Measurements from ENCODE around the gene CANX.

CANX gene

DNA sequence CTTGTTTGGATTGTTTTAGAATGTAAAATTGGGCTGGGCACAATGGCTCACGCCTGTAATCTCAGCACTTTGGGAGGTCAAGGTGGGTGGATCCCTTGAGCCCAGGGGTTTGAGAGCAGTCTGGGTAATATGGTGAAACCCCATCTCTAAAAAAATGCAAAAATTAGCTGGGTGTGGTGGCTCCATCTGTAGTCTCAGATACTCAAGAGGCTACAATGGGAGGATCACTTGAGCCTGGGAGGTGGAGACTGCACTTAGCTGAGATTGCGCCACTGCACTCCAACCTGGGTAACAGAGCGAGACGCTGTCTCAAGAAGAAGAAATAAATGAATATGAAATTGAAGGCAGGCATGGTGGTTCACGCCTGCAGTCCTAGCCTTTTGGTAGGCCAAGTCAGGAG is 55.2 kb downstream of the CANX start:
- no peak for DNase-seq (ENCODE audit: low read depth)

DNA sequence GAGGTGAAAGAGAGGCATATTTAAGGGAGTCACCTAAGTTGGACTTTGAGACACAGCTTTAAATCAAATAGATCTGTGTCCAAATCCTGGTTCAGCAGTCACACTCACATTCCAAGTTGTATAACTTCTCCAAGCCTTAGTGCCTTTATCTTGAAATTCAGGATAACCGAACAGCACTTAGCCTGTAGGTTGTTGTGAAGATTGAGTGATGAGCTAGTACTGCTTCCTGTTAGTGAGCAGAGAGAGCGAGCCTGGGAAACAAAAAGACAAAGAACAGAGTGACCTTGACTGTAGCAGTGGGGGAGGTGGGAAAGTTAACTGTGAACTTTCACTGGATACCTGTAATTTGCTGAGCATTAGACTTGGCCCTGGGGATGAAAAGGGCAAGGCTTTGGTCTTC is 56.3 kb downstream of the CANX start:
- no peak for DNase-seq (ENCODE audit: low read depth)

GRCh38 chr5:179758955-179759354 is 60.2 kb downstream of the CANX start:
- no peak for DNase-seq (ENCODE audit: low read depth)

DNA sequence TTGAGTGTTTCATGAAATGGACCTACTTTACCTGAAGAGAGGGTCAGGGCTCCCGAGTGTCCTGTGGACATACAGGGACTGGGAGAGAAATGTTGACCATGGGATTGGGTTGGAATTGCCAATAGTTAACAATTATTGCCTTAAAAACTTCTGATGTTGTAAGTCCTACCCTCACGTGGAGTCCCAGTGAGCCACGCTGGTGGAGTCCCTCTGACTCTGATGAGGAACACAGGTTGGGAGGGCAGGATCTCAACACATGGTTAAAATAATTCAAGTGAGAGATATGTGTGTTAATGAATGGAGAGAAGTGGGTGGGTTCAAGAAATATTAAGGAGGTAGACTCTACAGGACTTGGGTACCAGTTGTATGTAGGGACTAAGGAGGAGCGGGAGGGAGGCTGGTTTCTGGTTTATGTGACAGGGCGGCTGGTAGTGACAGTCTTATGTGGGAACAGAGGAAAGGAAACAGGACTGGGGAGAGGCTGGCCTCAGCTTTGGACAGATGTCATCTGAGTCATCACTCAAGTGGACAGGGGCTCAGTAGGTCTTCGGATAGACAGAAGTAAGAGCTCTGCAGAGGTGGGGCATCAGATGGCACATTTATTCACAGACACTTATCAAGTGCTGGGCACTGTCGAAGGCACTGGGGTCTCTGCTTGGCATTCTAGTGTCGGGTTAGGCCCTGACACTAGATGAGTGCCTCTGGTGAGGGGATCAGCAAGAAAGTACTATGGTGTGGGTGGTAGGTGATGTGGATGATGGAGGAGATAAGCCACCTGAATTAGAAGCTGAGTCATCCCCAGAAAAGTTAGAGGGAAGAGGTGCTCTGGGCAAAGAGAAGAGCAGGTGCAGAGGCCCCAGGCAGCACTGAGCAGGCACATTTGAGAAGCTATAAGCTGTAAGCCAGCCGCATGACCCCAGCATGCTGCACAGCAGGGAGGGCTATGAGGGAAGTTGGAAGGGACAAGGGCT is 61.1 kb downstream of the CANX start:
- DNase-seq (ENCODE audit: low read depth): no peak

DNA sequence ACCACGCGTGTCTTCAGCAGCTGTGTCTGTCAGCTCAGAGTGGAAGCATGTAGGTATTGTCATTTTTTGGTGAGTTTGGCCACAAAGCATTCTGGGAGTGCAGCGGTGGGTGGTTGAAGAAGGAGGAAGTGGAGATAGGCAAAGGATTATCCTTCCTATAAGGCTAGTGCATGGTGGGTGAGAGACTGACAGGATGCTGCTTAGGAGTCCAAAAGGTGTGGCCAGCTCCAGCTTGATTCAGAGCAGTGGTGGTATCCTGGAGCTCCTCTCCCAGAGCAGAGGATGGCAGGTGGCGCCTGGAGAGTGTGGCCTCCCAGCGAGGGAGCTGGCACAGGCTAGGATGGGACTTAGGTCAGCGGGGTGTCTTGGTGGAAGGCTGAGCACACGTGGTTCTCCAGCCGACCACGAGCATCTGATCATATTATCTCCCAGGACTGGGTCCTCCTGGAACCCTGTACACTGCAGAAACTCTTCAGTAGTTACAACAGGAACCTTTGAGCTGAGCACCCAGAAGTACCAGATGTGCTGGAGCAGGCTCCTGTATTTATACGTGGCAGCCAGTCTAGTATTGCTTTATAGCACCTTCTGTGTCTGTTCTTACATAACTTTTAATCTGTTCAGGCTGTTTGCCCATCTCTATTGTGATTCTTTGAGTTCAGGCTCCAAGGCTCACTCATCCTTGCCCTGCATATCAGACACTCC is 63.5 kb downstream of the CANX start:
- DNase-seq (ENCODE audit: low read depth): no peak

GRCh38 chr5:179762781-179763176 is 64.0 kb downstream of the CANX start:
- DNase-seq (ENCODE audit: low read depth): no peak

DNA sequence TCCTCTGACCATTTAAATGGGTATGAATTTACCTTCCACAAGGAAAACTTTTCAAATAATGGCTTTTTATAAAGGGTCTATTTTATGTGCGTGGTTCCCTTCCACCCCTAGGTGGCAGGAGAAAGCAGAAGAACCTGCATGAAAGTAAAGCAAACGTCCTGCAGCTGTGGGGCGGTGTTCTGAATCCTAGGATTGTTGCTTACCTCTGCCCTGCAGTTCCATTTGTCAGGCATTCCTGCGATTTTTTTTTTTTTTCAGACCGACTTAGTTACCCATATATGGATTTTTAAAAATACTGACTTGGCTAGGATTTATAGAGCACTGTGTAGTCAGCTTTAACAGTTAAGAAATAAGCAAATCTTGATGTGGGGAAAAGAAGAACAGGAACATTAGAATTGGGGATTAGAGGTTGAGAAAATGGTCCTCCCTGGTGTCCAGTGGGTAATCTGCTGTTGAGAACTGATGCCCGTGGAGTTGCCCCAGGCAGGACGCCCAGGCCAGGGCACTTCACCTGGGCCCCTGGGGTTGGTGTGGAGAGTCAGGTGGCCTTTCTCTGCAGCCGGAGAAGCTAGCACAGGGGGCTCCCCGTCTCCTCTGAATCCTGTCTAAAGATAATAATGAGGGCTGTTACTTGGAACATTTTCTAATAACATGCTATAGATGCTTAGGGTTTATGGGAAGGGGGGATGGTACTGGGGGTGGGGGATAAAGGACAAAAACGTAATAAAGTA is 64.6 kb downstream of the CANX start:
- DNase-seq (ENCODE audit: low read depth): peak; percentile 10

DNA sequence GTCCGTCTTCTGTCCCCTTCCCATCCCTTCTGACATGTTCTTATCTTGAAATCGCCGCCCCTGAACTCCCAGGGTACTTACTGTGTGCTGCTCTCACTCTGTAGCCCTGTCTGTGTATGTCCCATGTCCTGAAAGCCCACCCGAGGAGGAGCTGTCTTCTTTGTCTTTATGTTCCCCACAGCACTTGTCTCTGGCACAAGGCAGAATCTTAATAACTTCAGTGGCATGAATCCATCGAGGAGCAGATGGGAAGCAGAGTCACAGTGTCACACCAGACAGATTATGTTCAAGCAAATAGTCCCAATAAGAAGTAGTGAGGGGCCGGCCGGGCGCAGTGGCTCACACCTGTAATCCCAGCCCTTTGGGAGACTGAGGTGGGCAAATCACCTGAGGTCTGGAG is 65.3 kb downstream of the CANX start:
- DNase-seq (ENCODE audit: low read depth): no peak

DNA sequence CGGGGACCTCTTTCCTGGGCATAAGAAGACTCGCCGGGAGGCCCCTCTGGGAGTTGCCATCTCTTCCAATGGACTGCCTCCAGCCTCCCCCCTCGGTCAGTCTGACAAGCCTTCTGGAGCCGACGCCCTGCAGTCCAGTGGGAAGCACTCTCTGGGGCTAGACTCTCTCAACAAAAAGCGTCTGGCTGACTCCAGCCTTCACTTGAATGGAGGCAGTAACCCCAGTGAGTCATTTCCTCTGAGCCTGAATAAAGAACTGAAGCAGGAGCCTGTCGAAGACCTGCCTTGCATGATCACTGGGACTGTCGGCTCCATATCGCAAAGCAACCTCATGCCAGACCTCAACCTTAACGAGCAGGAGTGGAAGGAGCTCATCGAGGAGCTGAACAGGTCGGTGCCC is 66.6 kb downstream of the CANX start:
- no peak for DNase-seq (ENCODE audit: low read depth)

DNA sequence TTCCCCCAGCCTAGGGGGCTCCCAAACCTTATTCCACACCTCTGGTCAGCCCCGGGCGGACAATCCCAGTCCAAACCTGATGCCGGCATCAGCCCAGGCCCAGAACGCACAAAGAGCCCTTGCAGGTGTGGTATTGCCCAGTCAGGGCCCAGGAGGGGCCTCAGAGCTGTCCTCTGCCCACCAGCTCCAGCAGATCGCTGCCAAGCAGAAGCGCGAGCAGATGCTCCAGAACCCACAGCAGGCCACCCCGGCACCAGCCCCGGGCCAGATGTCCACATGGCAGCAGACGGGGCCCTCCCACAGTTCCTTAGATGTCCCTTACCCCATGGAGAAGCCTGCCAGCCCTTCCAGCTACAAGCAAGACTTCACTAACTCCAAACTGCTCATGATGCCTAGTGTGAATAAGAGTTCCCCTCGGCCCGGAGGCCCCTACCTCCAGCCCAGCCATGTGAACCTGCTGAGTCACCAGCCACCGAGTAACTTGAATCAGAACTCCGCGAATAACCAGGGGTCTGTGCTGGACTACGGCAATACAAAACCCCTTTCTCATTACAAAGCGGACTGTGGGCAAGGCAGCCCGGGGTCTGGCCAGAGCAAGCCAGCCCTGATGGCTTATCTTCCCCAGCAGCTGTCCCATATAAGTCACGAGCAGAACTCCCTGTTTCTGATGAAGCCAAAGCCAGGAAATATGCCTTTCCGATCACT is 67.4 kb downstream of the CANX start:
- no peak for DNase-seq (ENCODE audit: low read depth)

DNA sequence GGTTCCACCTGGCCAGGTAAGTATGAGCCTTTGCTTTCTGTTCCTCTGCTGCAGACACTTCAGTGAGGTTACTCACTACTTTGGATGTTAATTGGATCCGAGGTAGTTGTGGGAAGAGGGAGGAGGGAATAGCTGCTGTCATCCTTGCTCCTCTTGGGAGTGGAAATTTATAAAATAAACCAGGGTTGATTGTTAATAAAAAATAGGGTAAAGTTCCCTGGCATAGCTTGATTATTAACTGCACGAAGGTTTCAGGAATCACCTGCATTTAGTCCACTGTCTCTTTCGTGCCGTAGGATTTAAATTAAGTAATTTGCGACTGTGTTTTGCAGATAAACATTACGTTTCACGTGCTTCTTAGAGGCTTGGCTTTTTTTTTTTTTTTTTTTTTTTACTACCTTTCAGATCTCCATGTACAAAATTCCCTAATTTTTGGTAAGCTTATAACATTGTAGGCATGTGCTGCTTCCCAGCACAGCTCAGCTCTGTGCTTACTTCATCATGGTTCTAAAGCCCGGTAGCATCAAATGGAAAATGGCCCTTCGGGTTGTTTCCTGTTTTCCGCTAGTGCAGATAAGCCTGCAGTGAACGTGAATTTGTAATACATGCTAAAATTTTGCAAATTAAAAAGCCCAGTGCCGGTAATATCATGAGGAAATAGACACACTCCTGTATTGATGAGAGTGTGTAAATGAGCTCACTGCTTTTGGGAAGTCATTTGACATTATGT is 68.1 kb downstream of the CANX start:
- no peak for DNase-seq (ENCODE audit: low read depth)

- DNase-seq (ENCODE audit: low read depth): no peak
Measured at GRCh38 chr5:179767496-179768100, 68.8 kb downstream of the CANX start.

DNA sequence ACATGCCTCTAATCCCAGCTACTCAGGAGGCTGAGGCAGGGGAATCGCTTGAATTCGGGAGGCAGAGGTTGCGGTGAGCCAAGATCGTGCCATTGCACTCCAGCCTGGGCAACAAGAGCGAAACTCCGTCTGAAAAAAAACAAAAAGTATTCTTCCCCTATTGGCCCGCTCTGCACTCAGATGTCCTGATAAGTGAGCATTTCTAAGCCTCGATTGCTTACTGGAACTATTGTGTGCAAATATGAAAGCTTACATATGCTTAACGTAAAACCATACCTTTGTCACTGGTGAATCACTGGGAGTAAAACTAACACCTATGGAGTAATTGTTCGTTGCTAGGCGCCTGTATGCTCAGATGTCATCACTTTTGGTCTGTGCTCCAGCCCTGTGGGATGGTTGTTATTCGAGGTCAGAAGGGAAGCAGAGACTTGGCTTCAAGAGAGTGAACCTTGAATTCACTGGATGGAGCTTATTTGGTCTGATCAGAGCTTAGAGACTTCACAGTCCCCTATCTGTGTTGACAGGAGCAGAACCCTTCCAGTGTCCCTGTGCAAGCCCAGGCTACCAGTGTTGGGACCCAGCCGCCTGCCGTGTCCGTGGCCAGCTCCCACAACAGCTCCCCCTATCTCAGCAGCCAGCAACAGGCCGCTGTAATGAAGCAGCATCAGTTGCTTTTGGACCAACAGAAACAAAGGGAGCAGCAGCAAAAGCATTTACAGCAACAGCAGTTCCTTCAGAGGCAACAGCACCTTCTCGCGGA is 69.7 kb downstream of the CANX start:
- no peak for DNase-seq (ENCODE audit: low read depth)

- no peak for DNase-seq (ENCODE audit: low read depth)
Measured at GRCh38 chr5:179769271-179769670, 70.5 kb downstream of the CANX start.

DNA sequence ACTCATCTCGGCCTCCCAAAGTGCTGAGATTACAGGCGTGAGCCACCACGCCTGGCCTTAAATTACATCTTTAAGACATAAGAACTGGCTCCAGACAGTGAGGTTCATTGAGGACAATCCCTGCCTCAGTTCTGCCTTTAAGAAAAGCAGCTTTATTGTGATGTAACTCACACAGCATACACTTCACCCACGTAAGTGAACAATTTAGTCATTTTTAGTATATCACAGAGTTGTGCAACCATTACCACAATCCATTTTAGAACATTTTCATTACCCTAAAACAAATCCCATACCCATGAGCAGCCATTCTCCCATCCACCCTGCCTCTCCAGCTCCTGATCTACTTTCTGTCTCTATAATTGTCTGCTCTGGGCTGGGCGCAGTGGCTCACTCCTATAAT is 71.0 kb downstream of the CANX start:
- no peak for DNase-seq (ENCODE audit: low read depth)

DNA sequence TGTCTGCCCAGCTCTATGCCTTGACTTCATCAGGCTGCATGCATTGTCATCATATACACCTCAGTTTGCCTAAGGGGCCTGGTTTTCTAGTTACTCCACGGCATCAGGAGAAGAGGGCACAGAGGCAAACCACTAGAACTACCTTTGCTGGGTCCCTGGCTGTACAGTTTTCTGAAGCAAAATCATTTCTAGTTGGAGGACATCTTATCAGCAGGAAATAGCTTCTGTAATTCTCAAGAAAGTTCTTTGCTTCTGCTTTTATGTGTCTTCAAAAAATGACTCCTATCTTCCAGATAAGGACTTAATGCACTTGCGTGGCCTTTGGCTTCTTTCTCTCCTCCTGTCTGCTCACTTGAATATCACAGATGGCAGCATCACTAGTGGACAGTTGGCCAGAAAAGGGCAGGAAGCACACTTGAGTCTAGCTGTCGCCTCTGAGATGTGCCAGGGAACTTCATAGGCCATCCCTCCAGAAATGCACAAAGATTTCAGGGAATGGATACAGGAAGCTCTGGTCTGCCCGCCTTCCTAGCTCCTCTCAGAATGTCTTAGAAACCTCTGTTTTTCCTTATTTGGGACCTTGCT is 72.6 kb downstream of the CANX start:
- no peak for DNase-seq (ENCODE audit: low read depth)

GRCh38 chr5:179772351-179772750 is 73.6 kb downstream of the CANX start:
- no peak for DNase-seq (ENCODE audit: low read depth)

DNA sequence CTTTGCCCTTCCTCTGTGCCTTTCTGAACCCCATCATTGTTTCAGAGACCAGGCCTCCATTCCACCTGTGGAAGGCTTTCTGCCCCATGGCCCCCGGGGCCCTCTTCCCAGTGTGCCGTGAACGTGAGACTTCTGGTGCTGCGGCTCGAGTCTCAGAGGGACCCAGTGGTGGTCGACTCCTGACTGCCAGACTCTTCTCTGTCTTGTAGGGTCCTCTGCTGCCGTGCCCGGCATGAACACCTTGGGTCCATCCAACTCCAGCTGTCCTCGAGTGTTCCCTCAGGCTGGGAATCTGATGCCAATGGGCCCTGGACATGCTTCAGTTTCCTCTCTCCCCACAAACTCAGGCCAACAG is 74.9 kb downstream of the CANX start:
- DNase-seq (ENCODE audit: low read depth): no peak

- DNase-seq (ENCODE audit: low read depth): no peak
Measured at GRCh38 chr5:179774442-179774841, 75.7 kb downstream of the CANX start.

GRCh38 chr5:179776411-179776938 is 77.7 kb downstream of the CANX start:
- no peak for DNase-seq (ENCODE audit: low read depth)

Measured in stimulated activated CD8-positive, alpha-beta memory T cell treated with anti-CD3 and anti-CD28 coated beads, Interleukin-15, amount 100 ng/mL, for 1 hour (primary cell).